Loucy (cell line): ENCODE data around the gene GNA15.

Experiments used
- EZH2phosphoT487 ChIP-seq: fragments of 200-600 bp; IDR thresholded peaks from 2 replicates; pipeline ENCODE4 v1.6.1; 2018; ENCODE audit warnings: antibody characterized with exemption, mild to moderate bottlenecking, moderate library complexity, borderline replicate concordance
- TF ChIP-seq, protein P1 (sequence below): fragments of 200-600 bp; sonication (generic); conservative IDR thresholded peaks from 2 replicates; pipeline ENCODE4 v1.5.1; 2014; ENCODE audit warnings: mild to moderate bottlenecking, antibody characterized with exemption, low read length

DNA sequence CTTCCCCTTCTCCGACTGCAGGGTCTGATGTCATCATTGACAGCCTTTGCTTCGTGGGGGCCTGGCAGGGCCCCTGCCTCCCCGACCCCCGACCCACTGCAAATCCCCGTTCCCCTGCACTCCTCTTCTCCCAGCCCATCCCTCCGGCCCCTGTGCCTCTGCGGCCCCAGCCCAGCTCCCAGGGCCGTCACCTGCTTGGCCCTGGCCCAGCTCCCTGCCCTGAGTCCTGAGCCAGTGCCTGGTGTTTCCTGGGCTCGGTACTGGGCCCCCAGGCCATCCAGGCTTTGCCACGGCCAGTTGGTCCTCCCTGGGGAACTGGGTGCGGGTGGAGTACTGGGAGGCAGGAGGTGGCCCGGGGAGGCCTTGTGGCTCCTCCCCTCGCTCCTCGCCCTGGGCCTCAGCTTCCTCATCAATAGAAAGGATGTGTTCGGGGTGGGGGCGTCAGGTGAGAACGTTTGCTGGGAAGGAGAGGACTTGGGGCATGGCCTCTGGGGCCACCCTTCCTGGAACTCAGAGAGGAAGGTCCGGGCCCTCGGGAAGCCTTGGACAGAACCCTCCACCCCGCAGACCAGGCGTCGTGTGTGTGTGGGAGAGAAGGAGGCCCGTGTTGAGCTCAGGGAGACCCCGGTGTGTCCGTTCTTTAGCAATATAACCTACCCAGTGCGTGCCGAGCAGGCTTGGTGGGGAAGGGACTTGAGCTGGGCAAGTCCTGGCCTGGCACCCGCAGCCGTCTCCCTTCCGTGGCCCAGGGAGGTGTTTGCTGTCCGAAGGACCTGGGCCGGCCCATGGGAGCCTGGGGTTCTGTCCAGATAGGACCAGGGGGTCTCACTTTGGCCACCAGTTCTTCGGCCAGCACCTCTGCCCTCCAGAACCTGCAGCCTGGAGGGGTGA is 72.7 kb downstream of the GNA15 start:
- TF ChIP-seq, protein P1, sequence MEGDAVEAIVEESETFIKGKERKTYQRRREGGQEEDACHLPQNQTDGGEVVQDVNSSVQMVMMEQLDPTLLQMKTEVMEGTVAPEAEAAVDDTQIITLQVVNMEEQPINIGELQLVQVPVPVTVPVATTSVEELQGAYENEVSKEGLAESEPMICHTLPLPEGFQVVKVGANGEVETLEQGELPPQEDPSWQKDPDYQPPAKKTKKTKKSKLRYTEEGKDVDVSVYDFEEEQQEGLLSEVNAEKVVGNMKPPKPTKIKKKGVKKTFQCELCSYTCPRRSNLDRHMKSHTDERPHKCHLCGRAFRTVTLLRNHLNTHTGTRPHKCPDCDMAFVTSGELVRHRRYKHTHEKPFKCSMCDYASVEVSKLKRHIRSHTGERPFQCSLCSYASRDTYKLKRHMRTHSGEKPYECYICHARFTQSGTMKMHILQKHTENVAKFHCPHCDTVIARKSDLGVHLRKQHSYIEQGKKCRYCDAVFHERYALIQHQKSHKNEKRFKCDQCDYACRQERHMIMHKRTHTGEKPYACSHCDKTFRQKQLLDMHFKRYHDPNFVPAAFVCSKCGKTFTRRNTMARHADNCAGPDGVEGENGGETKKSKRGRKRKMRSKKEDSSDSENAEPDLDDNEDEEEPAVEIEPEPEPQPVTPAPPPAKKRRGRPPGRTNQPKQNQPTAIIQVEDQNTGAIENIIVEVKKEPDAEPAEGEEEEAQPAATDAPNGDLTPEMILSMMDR = no peak
- TF ChIP-seq EZH2phosphoT487 = no peak
